Glutamatergic neuron (in vitro differentiated cells): ENCODE data around the gene MON1B. TPM values are rescaled to one million over a fixed set of nuclear protein-coding genes. Genes with fewer than 3 reads are reported as not detected.

Experiments used
- DNase-seq: peaks from one replicate; pipeline ENCODE4 v3.0.0; 2022
- H3K27ac Mint-ChIP-seq: one replicate; pipeline ENCODE4 v1.8.0; 2020; ENCODE audit warnings: mild to moderate bottlenecking, mixed read lengths, inconsistent platforms; ENCODE audit not compliant: unreplicated experiment
- H3K27me3 Mint-ChIP-seq: one replicate; pipeline ENCODE4 v1.8.0; 2020; ENCODE audit warnings: mild to moderate bottlenecking, moderate library complexity, mixed read lengths, inconsistent platforms; ENCODE audit not compliant: unreplicated experiment
- H3K36me3 Mint-ChIP-seq: one replicate; pipeline ENCODE4 v1.8.0; 2020; ENCODE audit warnings: mild to moderate bottlenecking, mixed read lengths, inconsistent platforms; ENCODE audit not compliant: unreplicated experiment
- H3K4me1 Mint-ChIP-seq: one replicate; pipeline ENCODE4 v1.8.0; 2020; ENCODE audit warnings: mild to moderate bottlenecking, low read depth, mixed read lengths, inconsistent platforms; ENCODE audit not compliant: unreplicated experiment
- H3K4me3 Mint-ChIP-seq: one replicate; pipeline ENCODE4 v1.8.0; 2020; ENCODE audit warnings: mild to moderate bottlenecking, mixed read lengths, inconsistent platforms; ENCODE audit not compliant: unreplicated experiment
- H3K9me3 Mint-ChIP-seq: one replicate; pipeline ENCODE4 v1.8.0; 2020; ENCODE audit warnings: mild to moderate bottlenecking, moderate library complexity, mixed read lengths, inconsistent platforms; ENCODE audit not compliant: unreplicated experiment
- CTCF ChIP-seq: fragments of 200-600 bp; sonication (generic); IDR thresholded peaks from one replicate; pipeline ENCODE4 v1.5.0; 2021; ENCODE audit not compliant: partially characterized antibody, unreplicated experiment
- total RNA-seq: library from RNA; stranded (reverse); fragmentation: NEBNext Ultra II Directional; extraction: Animal tissue kit (Norgen Biotek cat#: 25700); gene quantifications from one replicate; pipeline ENCODE4 v1.2.1, GENCODE V29; 2021; ENCODE audit not compliant: unreplicated experiment

MON1B gene
- total RNA-seq, 1 donor from 2014 or later = 47.0 TPM

- Mint-ChIP-seq H3K4me1 (peaks cover 3% of the 10 kb centered on the region), H3K27me3 (no peaks in the 10 kb centered on the region), H3K4me3 (no peak overlapping the region)
Observed at GRCh38 chr16:77227745-77228144, 36.8 kb downstream of the MON1B start.

GRCh38 chr16:77231047-77231446, 40.1 kb downstream of the MON1B start:
- Mint-ChIP-seq H3K4me1 (peaks cover 7% of the 10 kb centered on the region), H3K36me3 (no peaks in the 10 kb centered on the region), H3K27me3 (peaks cover 2% of the 10 kb centered on the region), H3K4me3 (no peak overlapping the region), H3K27ac (no peak overlapping the region), H3K9me3 (no peaks in the 10 kb centered on the region)
- no peak for DNase-seq
- no peak for TF ChIP-seq CTCF

More at GRCh38 chr16:77227745-77228144, 36.8 kb downstream of the MON1B start:
- peaks cover 6% of the 10 kb centered on the region for H3K36me3 Mint-ChIP-seq
- no peak overlapping the region for H3K27ac Mint-ChIP-seq
- no peaks in the 10 kb centered on the region for H3K9me3 Mint-ChIP-seq
- DNase-seq = no peak
- no peak for TF ChIP-seq CTCF

GRCh38 chr16:77233799-77234519, 43.0 kb downstream of the MON1B start:
- H3K4me1 Mint-ChIP-seq = peaks cover 9% of the 10 kb centered on the region
- no peak for DNase-seq
- H3K27me3 Mint-ChIP-seq = peaks cover 2% of the 10 kb centered on the region
- H3K9me3 Mint-ChIP-seq = no peaks in the 10 kb centered on the region
- no peak for TF ChIP-seq CTCF
- H3K27ac Mint-ChIP-seq = no peak overlapping the region
- no peaks in the 10 kb centered on the region for H3K36me3 Mint-ChIP-seq
- no peak overlapping the region for H3K4me3 Mint-ChIP-seq

GRCh38 chr16:77234611-77235010, 43.6 kb downstream of the MON1B start:
- H3K9me3 Mint-ChIP-seq = no peaks in the 10 kb centered on the region
- no peak overlapping the region for H3K4me3 Mint-ChIP-seq
- no peak overlapping the region for H3K27ac Mint-ChIP-seq
- H3K27me3 Mint-ChIP-seq = peaks cover 2% of the 10 kb centered on the region
- no peaks in the 10 kb centered on the region for H3K36me3 Mint-ChIP-seq
- no peak for TF ChIP-seq CTCF
- DNase-seq = no peak
- H3K4me1 Mint-ChIP-seq = peaks cover 12% of the 10 kb centered on the region

- Mint-ChIP-seq H3K27ac (no peak overlapping the region), H3K4me1 (peaks cover 13% of the 10 kb centered on the region), H3K4me3 (no peak overlapping the region), H3K9me3 (no peaks in the 10 kb centered on the region), H3K36me3 (no peaks in the 10 kb centered on the region), H3K27me3 (peaks cover 2% of the 10 kb centered on the region)
- peak; percentile 93 for DNase-seq
- TF ChIP-seq CTCF = peak; percentile 98
Observed at GRCh38 chr16:77236063-77236511, 45.1 kb downstream of the MON1B start.
